NK-92 treated with Interleukin-12 subunit alpha and Interleukin-12 subunit beta, amount 100 ng/mL, for 24 hours (cell line): ENCODE results near the gene ZMIZ2.
"Not testable (repeated sequence)": the region's sequence is repeated elsewhere in the genome, so short reads cannot be mapped to it uniquely, and the experiment has no call there.

Experiments used
- DNase-seq: peaks from one replicate; lab custom pipeline; 2025; lab: John Stamatoyannopoulos, UW

Gene ZMIZ2

DNA sequence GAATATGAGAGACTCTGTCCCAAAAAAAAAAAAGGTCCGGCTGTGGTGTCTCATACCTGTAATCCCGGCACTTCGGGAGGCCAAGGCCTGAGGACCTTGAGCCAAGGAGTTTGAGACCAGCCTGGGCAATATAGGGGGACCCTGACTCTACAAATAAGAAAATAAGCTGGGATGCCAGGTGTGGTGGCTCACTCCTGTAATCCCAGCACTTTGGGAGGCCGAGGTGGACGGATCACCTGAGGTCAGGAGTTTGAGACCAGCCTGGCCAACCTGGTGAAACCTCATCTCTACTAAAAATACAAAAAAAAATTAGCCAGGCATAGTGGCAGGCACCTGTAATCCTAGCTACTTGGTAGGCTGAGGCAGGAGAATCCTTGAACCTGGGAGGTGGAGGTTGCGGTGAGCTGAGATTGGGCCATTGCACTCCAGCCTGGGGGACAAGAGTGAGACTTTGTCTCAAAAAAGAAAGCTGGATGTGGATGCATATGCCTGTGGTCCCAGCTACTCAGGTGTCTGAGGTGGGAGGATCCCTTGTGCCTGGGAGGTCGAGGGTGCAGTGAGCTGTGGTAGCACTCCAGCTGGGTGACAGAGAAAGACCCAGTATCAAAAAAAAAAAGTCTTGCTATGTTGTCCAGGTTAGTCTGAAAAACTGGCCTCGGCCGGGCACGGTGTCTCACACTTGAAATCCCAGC lies 55.3 kb downstream of the ZMIZ2 start:
- DNase-seq = not testable (repeated sequence)

DNA sequence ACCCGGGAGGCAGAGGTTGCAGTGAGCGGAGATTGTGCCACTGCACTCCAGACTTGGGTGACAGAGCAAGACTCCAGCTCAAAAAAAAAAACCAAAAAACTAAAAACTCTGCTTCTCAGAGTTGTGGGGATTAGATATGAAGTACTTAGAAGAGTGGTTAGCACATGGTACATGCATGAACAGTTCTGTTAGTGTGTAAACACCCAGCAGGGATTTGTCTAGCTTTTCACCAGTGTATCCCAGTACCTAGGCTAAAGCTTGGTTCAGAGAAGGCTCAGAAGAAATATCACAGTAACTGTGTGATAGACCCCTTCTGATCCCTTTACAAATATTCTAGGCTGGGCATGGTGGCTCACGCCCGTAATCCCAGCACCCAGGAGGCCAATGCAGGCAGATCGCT lies 57.3 kb downstream of the ZMIZ2 start:
- DNase-seq = no peak

DNA sequence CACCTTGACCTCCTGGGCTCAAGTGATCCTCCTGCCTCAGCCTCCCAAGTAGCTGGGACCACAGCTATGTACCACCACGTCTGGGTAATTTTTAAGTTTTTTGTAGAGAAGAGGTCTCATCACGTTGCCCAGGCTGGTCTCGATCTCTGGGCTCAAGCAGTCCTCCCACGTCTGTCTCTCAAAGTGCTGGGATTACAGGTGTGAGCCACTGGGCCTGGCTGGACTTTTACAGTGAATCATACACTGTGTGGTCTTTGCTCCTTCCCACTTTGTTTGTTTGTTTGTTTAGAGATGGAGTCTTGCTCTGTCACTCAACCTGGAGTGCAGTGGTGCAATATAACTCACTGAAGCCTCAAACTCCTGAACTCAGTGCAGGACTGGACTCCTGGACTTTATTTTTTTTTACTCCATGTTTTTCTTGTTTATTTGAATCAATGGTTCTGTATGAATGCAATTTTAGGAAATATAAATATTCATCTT lies 60.3 kb downstream of the ZMIZ2 start:
- no peak for DNase-seq

DNA sequence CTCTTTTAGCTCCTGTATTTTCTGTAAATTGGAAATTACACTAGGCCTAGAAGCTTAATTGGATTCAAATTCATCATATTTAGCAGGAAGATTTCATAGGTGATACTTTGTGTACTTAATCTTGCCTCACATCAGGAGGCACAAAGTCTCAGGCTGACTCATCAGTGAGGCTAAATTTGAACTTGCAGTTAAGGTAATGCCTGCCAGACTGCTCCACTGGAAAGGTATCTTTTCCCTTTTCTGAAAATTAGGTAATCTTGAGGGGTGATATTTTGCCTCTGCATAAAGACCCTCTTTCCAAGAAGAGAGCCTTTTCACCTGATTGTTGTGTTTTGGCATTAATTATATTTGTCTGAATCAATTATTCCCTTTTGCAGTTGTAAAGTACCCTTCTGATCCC lies 62.4 kb downstream of the ZMIZ2 start:
- no peak for DNase-seq

DNA sequence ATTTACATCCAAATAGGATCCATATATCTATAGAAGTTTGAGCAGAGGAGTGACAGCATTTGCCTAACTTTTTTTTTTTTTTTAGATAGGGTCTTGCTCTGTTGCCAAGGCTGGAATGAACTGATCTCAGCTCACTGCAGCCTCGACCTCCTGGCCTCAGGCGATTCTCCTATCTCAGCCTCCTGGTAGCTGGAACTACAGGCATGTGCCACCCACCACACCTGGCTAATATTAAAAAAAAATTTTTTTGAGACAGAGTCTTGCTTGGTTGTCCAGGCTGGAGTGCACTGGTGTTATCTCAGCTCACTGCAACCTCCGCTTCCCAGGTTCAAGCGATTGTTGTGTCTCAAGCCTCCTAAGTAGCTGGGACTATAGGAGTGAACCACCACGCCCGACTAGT lies 62.9 kb downstream of the ZMIZ2 start:
- DNase-seq = no peak

DNA sequence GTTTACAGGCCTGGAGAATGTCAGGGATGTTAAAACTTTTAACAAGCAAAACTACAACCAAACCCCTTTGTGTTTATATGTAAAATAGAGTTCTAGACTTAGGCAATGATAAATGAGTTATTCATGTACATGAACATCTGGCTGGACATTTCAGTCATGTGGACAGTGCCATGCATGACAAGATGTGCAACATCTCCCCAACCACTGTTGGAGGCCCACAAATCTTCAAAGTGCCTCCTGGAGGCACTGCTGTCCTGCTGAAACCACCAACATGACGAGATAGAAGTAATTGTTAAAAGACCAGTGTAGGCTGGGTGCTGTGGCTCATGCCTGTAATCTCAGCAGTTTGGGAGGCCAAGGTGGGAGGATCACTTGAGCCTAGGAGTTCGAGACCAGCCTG lies 66.3 kb downstream of the ZMIZ2 start:
- no peak for DNase-seq

DNA sequence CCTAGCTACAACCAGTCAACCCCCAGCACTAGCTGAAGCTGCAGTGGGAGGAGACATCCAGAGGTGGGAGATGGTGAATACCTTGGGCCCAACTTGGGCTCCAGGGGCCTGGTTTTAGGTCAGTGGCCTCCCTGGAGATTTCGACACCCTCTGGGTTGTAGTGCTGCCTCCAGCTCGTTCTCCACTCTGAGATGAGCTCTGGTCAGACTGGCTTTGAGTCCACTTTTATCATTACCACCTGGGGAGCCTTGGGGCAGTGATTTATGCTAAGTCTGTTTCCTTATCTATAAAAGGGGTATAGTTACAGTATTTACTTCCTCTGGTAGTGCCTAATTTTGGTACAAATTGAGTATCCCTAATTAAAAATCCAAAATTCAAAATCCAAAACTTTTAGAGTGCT lies 70.6 kb downstream of the ZMIZ2 start:
- no peak for DNase-seq
